HepG2 (cell line): Measurements from ENCODE around the gene NUSAP1. TPM values are rescaled to one million over a fixed set of nuclear protein-coding genes. Genes with fewer than 3 reads are reported as not detected.
A peak's percentile ranks its signal among the peaks of the same experiment; 100 is the strongest.

Experiments used
- ASH2L ChIP-seq: fragments of 300-600, 200-600 bp; sonication (generic); IDR thresholded peaks from 2 replicates; pipeline ENCODE4 v1.7.0; 2017; ENCODE audit warnings: low read depth, mild to moderate bottlenecking, moderate library complexity, mixed read lengths, low read length; ENCODE audit not compliant: insufficient read length
- HES4 ChIP-seq: sonication (generic); formaldehyde crosslinking; IDR thresholded peaks from 2 replicates; pipeline ENCODE4 v1.9.0; 2021; ENCODE audit warnings: mild to moderate bottlenecking, missing genetic modification reagents, borderline replicate concordance
- HHEX ChIP-seq: IDR thresholded peaks from 2 replicates; pipeline ENCODE4 v1.6.1; 2016; ENCODE audit warnings: control low read depth
- IKZF1 ChIP-seq: fragments of 450-650 bp; IDR thresholded peaks from 2 replicates; pipeline ENCODE4 v1.7.1; 2016
- KAT7 ChIP-seq: IDR thresholded peaks from 2 replicates; pipeline ENCODE4 v1.6.1; 2018; ENCODE audit warnings: borderline replicate concordance, missing compliant biosample characterization
- MXD3 ChIP-seq: IDR thresholded peaks from 2 replicates; pipeline ENCODE4 v1.6.1; 2016; ENCODE audit warnings: mild to moderate bottlenecking, missing biosample characterization, missing genetic modification reagents
- PPARG ChIP-seq: conservative IDR thresholded peaks from 2 replicates; pipeline ENCODE4 v1.6.1; 2016; ENCODE audit warnings: missing biosample characterization, missing genetic modification reagents
- RBM39 ChIP-seq: fragments of 200-400 bp; formaldehyde crosslinking; IDR thresholded peaks from one replicate; pipeline ENCODE4 v1.6.1; 2018; ENCODE audit warnings: antibody characterized with exemption, mild to moderate bottlenecking, low read depth, low read length; ENCODE audit not compliant: poor library complexity, severe bottlenecking
- RELA ChIP-seq: sonication (generic); formaldehyde crosslinking; IDR thresholded peaks from 2 replicates; pipeline ENCODE4 v1.4.0; 2020; ENCODE audit warnings: missing genetic modification reagents
- SIN3A ChIP-seq: IDR thresholded peaks from 2 replicates; pipeline ENCODE4 v1.6.1; 2011; ENCODE audit warnings: low read depth, mild to moderate bottlenecking, control low read depth, low read length, borderline replicate concordance
- SMARCE1 ChIP-seq: fragments of 450-650 bp; IDR thresholded peaks from 2 replicates; pipeline ENCODE4 v1.6.1; 2017; ENCODE audit warnings: borderline replicate concordance
- ZFP36 ChIP-seq: fragments of 150-350 bp; IDR thresholded peaks from 2 replicates; pipeline ENCODE4 v1.6.1; 2018; ENCODE audit warnings: borderline replicate concordance, low read length, low read depth; ENCODE audit not compliant: partially characterized antibody
- ZNF512 ChIP-seq: sonication (generic); formaldehyde crosslinking; IDR thresholded peaks from 2 replicates; pipeline ENCODE4 v1.4.0; 2020; ENCODE audit warnings: mild to moderate bottlenecking, missing genetic modification reagents
- ZNF552 ChIP-seq: sonication (generic); formaldehyde crosslinking; IDR thresholded peaks from 2 replicates; pipeline ENCODE4 v1.9.0; 2022; ENCODE audit warnings: missing genetic modification reagents, mild to moderate bottlenecking, borderline replicate concordance
- ZNF558 ChIP-seq: sonication (generic); formaldehyde crosslinking; IDR thresholded peaks from 2 replicates; pipeline ENCODE4 v1.9.0; 2022; ENCODE audit warnings: mild to moderate bottlenecking, missing genetic modification reagents, borderline replicate concordance
- ZNF564 ChIP-seq: sonication (generic); formaldehyde crosslinking; IDR thresholded peaks from 2 replicates; pipeline ENCODE4 v1.8.1; 2023; ENCODE audit warnings: mild to moderate bottlenecking, missing genetic modification reagents
- polyA plus RNA-seq, 8 experiments: library from polyadenylated mRNA; depleted of rRNA in 3 of 8; stranded (reverse) in 7 of 8; unstranded in 1 of 8; fragments of >200 nt; fragmentation: Illumina TruSeq in 4 of 8; extraction: Trizol in 4 of 8; gene quantifications; 2 replicates each; pipeline versions ENCODE4 v1.2.1 to v1.2.3, GENCODE V29; 2011 to 2016; ENCODE audit warnings: low read depth in 4 of 8, missing spikeins in 1 of 8, mixed read lengths in 1 of 8; ENCODE audit not compliant: insufficient read depth in 1 of 8
- total RNA-seq, 5 experiments: library from RNA; depleted of rRNA; stranded (reverse); fragments of >200 nt; fragmentation: Illumina TruSeq; extraction: Trizol; gene quantifications; 2 replicates each; pipeline ENCODE4 v1.2.3, GENCODE V29; 2016; ENCODE audit warnings: low read depth in 1 of 5
- TF ChIP-seq, protein P1 (sequence below): sonication (generic); formaldehyde crosslinking; IDR thresholded peaks from 2 replicates; pipeline ENCODE4 v1.4.0; 2020; ENCODE audit warnings: missing genetic modification reagents
- TF ChIP-seq, protein P2 (sequence below): sonication (generic); formaldehyde crosslinking; IDR thresholded peaks from 2 replicates; pipeline ENCODE4 v1.4.0; 2020; ENCODE audit warnings: mild to moderate bottlenecking, missing genetic modification reagents

Gene NUSAP1
- total and polyA plus RNA-seq, 2 of the 13 experiments (the other 11 are each of a cell fraction or from before 2014, with no cell fraction given) = 59.5 to 106 TPM

DNA sequence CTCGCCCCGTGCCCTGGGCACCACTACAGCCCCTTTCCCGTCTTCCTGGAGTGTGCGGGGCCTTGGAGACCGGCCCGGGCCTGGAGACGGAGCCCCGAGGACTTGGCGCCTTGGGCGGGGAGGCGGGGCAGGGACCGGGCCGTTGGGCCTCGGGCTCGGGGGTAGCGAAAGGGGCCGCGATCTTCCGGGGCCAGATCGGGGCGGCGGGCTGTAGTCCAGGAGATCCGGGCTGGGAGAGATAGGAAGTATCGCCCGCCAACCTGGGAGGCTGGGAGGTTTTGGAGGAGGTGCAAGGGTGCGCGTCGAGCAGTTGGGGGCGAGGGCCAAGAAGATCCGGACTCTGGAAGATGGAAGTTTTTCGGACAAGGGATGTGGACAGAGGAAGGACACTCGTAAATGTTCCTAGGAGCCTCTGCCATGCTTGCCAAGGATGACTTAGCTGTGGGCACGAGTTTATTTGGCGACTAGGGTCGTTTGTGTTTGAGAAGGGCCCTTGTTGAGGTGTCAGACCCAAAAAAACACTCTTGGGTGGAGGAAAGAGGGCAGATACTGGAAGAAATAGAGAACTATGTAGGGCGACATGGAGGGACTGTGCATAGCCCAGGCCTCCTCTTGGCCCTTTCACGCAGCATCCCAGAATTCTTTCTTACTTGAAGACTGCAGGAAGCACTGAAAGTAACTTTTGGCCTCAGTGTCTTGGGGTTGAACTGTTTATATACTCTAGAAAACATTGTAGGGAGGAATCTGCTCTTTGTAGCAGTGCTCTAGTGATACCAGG lies 84.9 kb downstream of the NUSAP1 start (continued):
- TF ChIP-seq SIN3A = no peak
- TF ChIP-seq, protein P1, sequence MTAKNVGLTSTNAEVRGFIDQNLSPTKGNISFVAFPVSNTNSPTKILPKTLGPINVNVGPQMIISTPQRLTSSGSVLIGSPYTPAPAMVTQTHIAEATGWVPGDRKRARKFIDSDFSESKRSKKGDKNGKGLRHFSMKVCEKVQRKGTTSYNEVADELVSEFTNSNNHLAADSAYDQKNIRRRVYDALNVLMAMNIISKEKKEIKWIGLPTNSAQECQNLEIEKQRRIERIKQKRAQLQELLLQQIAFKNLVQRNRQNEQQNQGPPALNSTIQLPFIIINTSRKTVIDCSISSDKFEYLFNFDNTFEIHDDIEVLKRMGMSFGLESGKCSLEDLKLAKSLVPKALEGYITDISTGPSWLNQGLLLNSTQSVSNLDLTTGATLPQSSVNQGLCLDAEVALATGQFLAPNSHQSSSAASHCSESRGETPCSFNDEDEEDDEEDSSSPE (CRISPR knock-in tag) = 0 out of 2 replicates have a peak, but pooled peaks have one; percentile 11
- TF ChIP-seq KAT7 (CRISPR knock-in tag) = no peak
- TF ChIP-seq ZNF512 (CRISPR knock-in tag) = no peak
- TF ChIP-seq ZNF552 (CRISPR knock-in tag) = 0 out of 2 replicates have a peak, but pooled peaks have one; percentile 33
- 0 out of 2 replicates have a peak, but pooled peaks have one; percentile 28 for TF ChIP-seq MXD3 (CRISPR knock-in tag)
- TF ChIP-seq RBM39 = no peak
- 0 out of 2 replicates have a peak, but pooled peaks have one; percentile 49 for TF ChIP-seq ZNF564 (CRISPR knock-in tag)
- no peak for TF ChIP-seq RELA (CRISPR knock-in tag)
- TF ChIP-seq ZNF558 = 0 out of 2 replicates have a peak, but pooled peaks have one; percentile 27
- TF ChIP-seq ASH2L = peak; percentile 4
- TF ChIP-seq PPARG (CRISPR knock-in tag) = no peak
- TF ChIP-seq ZFP36 = no peak
- no peak for TF ChIP-seq HHEX (CRISPR knock-in tag)
- TF ChIP-seq, protein P2, sequence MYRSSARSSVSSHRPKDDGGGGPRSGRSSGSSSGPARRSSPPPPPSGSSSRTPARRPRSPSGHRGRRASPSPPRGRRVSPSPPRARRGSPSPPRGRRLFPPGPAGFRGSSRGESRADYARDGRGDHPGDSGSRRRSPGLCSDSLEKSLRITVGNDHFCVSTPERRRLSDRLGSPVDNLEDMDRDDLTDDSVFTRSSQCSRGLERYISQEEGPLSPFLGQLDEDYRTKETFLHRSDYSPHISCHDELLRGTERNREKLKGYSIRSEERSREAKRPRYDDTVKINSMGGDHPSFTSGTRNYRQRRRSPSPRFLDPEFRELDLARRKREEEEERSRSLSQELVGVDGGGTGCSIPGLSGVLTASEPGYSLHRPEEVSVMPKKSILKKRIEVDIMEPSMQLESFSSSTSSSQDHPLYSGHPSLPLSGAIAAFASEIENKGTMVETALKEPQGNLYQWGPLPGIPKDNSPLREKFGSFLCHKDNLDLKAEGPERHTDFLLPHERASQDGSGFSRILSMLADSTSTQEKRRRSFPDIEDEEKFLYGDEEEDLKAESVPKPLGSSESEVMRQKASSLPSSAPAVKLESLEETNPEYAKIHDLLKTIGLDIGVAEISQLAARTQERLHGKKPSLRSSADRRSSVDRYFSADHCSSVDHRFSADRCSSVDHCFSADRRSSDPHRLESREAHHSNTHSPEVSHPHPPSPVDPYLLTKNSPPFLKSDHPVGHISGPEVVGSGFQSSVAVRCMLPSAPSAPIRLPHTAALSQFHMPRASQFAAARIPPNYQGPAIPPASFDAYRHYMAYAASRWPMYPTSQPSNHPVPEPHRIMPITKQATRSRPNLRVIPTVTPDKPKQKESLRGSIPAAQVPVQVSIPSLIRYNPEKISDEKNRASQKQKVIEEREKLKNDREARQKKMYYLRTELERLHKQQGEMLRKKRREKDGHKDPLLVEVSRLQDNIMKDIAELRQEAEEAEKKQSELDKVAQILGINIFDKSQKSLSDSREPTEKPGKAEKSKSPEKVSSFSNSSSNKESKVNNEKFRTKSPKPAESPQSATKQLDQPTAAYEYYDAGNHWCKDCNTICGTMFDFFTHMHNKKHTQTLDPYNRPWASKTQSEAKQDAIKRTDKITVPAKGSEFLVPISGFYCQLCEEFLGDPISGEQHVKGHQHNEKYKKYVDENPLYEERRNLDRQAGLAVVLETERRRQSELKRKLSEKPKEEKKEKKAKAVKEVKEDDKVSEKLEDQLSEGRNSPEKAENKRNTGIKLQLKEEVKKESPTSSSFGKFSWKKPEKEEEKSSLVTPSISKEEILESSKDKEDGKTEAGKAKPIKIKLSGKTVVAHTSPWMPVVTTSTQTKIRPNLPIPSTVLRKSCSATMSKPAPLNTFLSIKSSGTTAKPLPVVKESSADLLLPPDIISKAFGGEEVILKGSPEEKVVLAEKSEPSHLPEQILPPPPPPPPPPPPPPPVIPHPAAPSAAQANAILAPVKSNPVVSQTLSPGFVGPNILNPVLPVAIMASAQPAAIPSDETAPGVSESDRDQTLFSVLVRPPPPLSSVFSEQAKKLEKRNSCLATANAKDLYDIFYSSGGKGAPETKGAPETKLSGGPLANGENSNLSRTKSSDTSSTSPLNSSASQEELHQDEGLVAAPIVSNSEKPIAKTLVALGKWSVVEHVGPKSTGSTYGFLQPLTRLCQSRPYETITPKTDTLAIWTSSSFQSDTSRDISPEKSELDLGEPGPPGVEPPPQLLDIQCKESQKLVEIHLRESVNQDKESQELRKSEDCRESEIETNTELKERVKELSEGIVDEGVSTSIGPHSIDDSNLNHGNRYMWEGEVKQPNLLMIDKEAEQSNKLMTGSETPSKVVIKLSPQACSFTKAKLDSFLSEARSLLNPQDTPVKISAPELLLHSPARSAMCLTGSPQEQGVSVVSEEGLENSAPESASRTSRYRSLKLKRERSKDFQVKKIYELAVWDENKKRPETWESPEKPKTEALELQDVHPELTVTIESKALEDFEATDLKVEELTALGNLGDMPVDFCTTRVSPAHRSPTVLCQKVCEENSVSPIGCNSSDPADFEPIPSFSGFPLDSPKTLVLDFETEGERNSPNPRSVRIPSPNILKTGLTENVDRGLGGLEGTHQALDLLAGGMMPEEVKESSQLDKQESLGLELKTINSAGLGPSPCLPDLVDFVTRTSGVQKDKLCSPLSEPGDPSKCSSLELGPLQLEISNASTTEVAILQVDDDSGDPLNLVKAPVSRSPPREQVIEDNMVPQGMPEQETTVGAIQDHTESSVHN (CRISPR knock-in tag) = no peak
- no peak for TF ChIP-seq SMARCE1
- TF ChIP-seq HES4 (CRISPR knock-in tag) = 0 out of 2 replicates have a peak, but pooled peaks have one; percentile 78
- no peak for TF ChIP-seq IKZF1
